GM23338 (cell line): ENCODE results near the gene IKZF1. TPM values are rescaled to one million over a fixed set of nuclear protein-coding genes. Genes with fewer than 3 reads are reported as not detected.

ENCODE experiments used
- ATAC-seq: fragments of 200-7000 bp; cut with Tn5 transposase; 3 replicates; pipeline ENCODE4 v1.9.1; 2020
- DNase-seq: peaks from one replicate; pipeline ENCODE4 v3.0.0-alpha.2; 2015; ENCODE audit warnings: low spot score
- H2AFZ ChIP-seq: fragments of 200-600 bp; sonication (generic); 2 replicates; pipeline ENCODE4 v1.8.0; 2016; ENCODE audit warnings: antibody characterized with exemption, mild to moderate bottlenecking, moderate library complexity
- H3F3A ChIP-seq: fragments of 200-600 bp; sonication (generic); replicated peaks from 2 replicates; pipeline ENCODE4 v1.8.0; 2017; ENCODE audit warnings: antibody characterized with exemption, mixed run types, low read depth
- H3K27ac ChIP-seq: fragments of 200-600 bp; sonication (generic); 2 replicates; pipeline ENCODE4 v1.6.1; 2016; ENCODE audit warnings: low read depth
- H3K27me3 ChIP-seq: fragments of 200-600 bp; sonication (generic); 2 replicates; pipeline ENCODE4 v1.8.0; 2016; ENCODE audit warnings: mild to moderate bottlenecking, mixed run types, moderate library complexity; ENCODE audit not compliant: insufficient read depth
- H3K36me3 ChIP-seq: fragments of 200-600 bp; sonication (generic); 2 replicates; pipeline ENCODE4 v1.8.0; 2016; ENCODE audit warnings: mild to moderate bottlenecking; ENCODE audit not compliant: insufficient read depth
- H3K4me1 ChIP-seq: fragments of 200-600 bp; sonication (generic); 2 replicates; pipeline ENCODE4 v1.8.0; 2016; ENCODE audit warnings: mild to moderate bottlenecking, moderate library complexity; ENCODE audit not compliant: insufficient read depth
- H3K4me2 ChIP-seq: fragments of 200-600 bp; sonication (generic); 2 replicates; pipeline ENCODE4 v1.7.1; 2017; ENCODE audit warnings: mixed run types
- H3K4me3 ChIP-seq: fragments of 200-600 bp; sonication (generic); 2 replicates; pipeline ENCODE4 v1.6.1; 2016; ENCODE audit warnings: mixed run types
- H3K79me2 ChIP-seq: fragments of 200-600 bp; sonication (generic); replicated peaks from 2 replicates; pipeline ENCODE4 v1.8.0; 2017; ENCODE audit warnings: mild to moderate bottlenecking; ENCODE audit not compliant: insufficient read depth
- H3K9me2 ChIP-seq: fragments of 200-600 bp; sonication (generic); 2 replicates; pipeline ENCODE4 v1.8.0; 2017; ENCODE audit not compliant: insufficient read depth
- H4K20me1 ChIP-seq: fragments of 200-600 bp; sonication (generic); replicated peaks from 2 replicates; pipeline ENCODE4 v1.8.0; 2017; ENCODE audit warnings: mild to moderate bottlenecking; ENCODE audit not compliant: insufficient read depth
- H3K27ac Mint-ChIP-seq: 2 replicates; pipeline ENCODE4 v1.8.0; 2020; ENCODE audit warnings: inconsistent platforms, mild to moderate bottlenecking, moderate library complexity, mixed read lengths
- H3K27me3 Mint-ChIP-seq: 3 replicates; pipeline ENCODE4 v1.8.0; 2022; ENCODE audit warnings: low read depth, mild to moderate bottlenecking, moderate library complexity, mixed read lengths, inconsistent platforms; ENCODE audit not compliant: insufficient read depth, poor library complexity
- H3K36me3 Mint-ChIP-seq: 3 replicates; pipeline ENCODE4 v1.8.0; 2021; ENCODE audit warnings: low read depth, mild to moderate bottlenecking, inconsistent platforms, moderate library complexity, mixed read lengths
- H3K4me1 Mint-ChIP-seq: 3 replicates; pipeline ENCODE4 v1.8.0; 2020; ENCODE audit warnings: mild to moderate bottlenecking, inconsistent platforms, mixed read lengths
- H3K4me3 Mint-ChIP-seq: 3 replicates; pipeline ENCODE4 v1.8.0; 2021; ENCODE audit warnings: moderate library complexity, mild to moderate bottlenecking, inconsistent platforms, mixed read lengths
- H3K9me3 Mint-ChIP-seq: 3 replicates; pipeline ENCODE4 v1.8.0; 2020; ENCODE audit warnings: moderate library complexity, mild to moderate bottlenecking, inconsistent platforms, mixed read lengths
- CREB1 ChIP-seq: fragments of 250-450 bp; sonication (Bioruptor Pico); IDR thresholded peaks from 2 replicates; pipeline ENCODE4 v1.5.0; 2020; ENCODE audit warnings: low read depth, mild to moderate bottlenecking, moderate library complexity
- EZH2 ChIP-seq: fragments of 200-600 bp; sonication (generic); IDR thresholded peaks from one replicate; pipeline ENCODE4 v1.8.0; 2017; ENCODE audit warnings: antibody characterized with exemption, mild to moderate bottlenecking, low read depth; ENCODE audit not compliant: unreplicated experiment
- EZH2phosphoT487 ChIP-seq: fragments of 200-600 bp; sonication (generic); IDR thresholded peaks from one replicate; pipeline ENCODE4 v1.8.1; 2018; ENCODE audit warnings: antibody characterized with exemption; ENCODE audit not compliant: unreplicated experiment
- NANOG ChIP-seq: IDR thresholded peaks from 2 replicates; pipeline ENCODE4 v1.6.1; 2016; ENCODE audit warnings: antibody characterized with exemption, borderline replicate concordance
- POLR2AphosphoS5 ChIP-seq: IDR thresholded peaks from 2 replicates; pipeline ENCODE4 v1.6.1; 2016; ENCODE audit warnings: antibody characterized with exemption, low read depth
- REST ChIP-seq: IDR thresholded peaks from one replicate; pipeline ENCODE4 v1.6.1; 2018; ENCODE audit warnings: antibody characterized with exemption; ENCODE audit not compliant: unreplicated experiment
- STAT1 ChIP-seq: IDR thresholded peaks from one replicate; pipeline ENCODE4 v1.6.1; 2016; ENCODE audit warnings: antibody characterized with exemption; ENCODE audit not compliant: unreplicated experiment
- ZNF331 ChIP-seq: fragments of 250-450 bp; sonication (Bioruptor Pico); IDR thresholded peaks from 2 replicates; pipeline ENCODE4 v1.5.0; 2020; ENCODE audit warnings: low read depth, mild to moderate bottlenecking, moderate library complexity
- polyA plus RNA-seq: library from polyadenylated mRNA; unstranded; fragments of >200 nt; fragmentation: Nextera tagmentation; extraction: Ambion mirVana; gene quantifications from 2 replicates; pipeline ENCODE4 v1.2.1, GENCODE V29; 2016
- total RNA-seq: library from RNA; depleted of rRNA; stranded (reverse); fragments of >200 nt; shearing (Covaris generic); gene quantifications from 2 replicates; pipeline ENCODE4 v1.2.3, GENCODE V29; 2014
- TF ChIP-seq, protein P1 (sequence below), 2 experiments: fragments of 200-600 bp in 1 of 2; sonication (generic) in 1 of 2; conservative IDR thresholded peaks; 2 replicates each; pipeline versions ENCODE4 v1.5.1 to v1.6.1; 2016 to 2017; ENCODE audit warnings: antibody characterized with exemption in 2 of 2, low read depth in 2 of 2, mild to moderate bottlenecking in 2 of 2, moderate library complexity in 1 of 2
- TF ChIP-seq, protein P2 (sequence below): IDR thresholded peaks from 2 replicates; pipeline ENCODE4 v1.6.1; 2016; ENCODE audit warnings: antibody characterized with exemption

IKZF1 gene
- total and polyA plus RNA-seq, 2 experiments from 2014 or later: 0.57 to 1.8 TPM

GRCh38 chr7:50292763-50293162 lies 11.8 kb upstream of the IKZF1 start (continued):
- no peak for TF ChIP-seq REST

- Histone ChIP-seq H3K9me2 (0 out of 2 replicates have a peak, but pooled peaks cover 4% of the 10 kb centered on the region), H3K4me1 (no peaks in the 10 kb centered on the region), H3K27ac (no peak overlapping the region), H3K79me2 (no peaks in the 10 kb centered on the region), H3F3A (no peaks in the 10 kb centered on the region), H3K4me2 (no peak overlapping the region), H4K20me1 (0 out of 2 replicates have a peak, but pooled peaks cover 3% of the 10 kb centered on the region), H3K4me3 (no peak overlapping the region), H2AFZ (no peak overlapping the region), H3K27me3 (no peaks in the 10 kb centered on the region), H3K36me3 (no peaks in the 10 kb centered on the region)
- Mint-ChIP-seq H3K4me3 (no peak overlapping the region), H3K36me3 (no peaks in the 10 kb centered on the region), H3K27ac (no peak overlapping the region), H3K27me3 (no peaks in the 10 kb centered on the region), H3K4me1 (no peaks in the 10 kb centered on the region; the same call in 2 of the 3 replicates), H3K9me3 (no peaks in the 10 kb centered on the region; the same call in 2 of the 3 replicates)
- DNase-seq (no peak), ATAC-seq (no peak)
- TF ChIP-seq EZH2 (no peak), REST (no peak), POLR2AphosphoS5 (no peak), EZH2phosphoT487 (no peak), STAT1 (no peak), NANOG (no peak), ZNF331 (CRISPR knock-in tag) (no peak), CREB1 (CRISPR knock-in tag) (no peak)
- TF ChIP-seq, protein P1, sequence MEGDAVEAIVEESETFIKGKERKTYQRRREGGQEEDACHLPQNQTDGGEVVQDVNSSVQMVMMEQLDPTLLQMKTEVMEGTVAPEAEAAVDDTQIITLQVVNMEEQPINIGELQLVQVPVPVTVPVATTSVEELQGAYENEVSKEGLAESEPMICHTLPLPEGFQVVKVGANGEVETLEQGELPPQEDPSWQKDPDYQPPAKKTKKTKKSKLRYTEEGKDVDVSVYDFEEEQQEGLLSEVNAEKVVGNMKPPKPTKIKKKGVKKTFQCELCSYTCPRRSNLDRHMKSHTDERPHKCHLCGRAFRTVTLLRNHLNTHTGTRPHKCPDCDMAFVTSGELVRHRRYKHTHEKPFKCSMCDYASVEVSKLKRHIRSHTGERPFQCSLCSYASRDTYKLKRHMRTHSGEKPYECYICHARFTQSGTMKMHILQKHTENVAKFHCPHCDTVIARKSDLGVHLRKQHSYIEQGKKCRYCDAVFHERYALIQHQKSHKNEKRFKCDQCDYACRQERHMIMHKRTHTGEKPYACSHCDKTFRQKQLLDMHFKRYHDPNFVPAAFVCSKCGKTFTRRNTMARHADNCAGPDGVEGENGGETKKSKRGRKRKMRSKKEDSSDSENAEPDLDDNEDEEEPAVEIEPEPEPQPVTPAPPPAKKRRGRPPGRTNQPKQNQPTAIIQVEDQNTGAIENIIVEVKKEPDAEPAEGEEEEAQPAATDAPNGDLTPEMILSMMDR (conservative IDR thresholded peaks at IDR 0.05; ENCODE audit: low read depth in 2 of 2): no peak
- TF ChIP-seq, protein P2, sequence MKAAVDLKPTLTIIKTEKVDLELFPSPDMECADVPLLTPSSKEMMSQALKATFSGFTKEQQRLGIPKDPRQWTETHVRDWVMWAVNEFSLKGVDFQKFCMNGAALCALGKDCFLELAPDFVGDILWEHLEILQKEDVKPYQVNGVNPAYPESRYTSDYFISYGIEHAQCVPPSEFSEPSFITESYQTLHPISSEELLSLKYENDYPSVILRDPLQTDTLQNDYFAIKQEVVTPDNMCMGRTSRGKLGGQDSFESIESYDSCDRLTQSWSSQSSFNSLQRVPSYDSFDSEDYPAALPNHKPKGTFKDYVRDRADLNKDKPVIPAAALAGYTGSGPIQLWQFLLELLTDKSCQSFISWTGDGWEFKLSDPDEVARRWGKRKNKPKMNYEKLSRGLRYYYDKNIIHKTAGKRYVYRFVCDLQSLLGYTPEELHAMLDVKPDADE: no peak
These were observed 10.9 kb upstream of the IKZF1 start for GRCh38 chr7:50293509-50294179.
